GM12873 (cell line): Measurements from ENCODE around the gene AKNA.

Source experiments
- TF ChIP-seq, protein P1 (sequence below): IDR thresholded peaks from 2 replicates; pipeline ENCODE4 v1.5.1; 2012; ENCODE audit warnings: low read depth, mild to moderate bottlenecking, moderate library complexity, low read length, control low read depth; ENCODE audit not compliant: insufficient read depth; ENCODE audit errors: missing control alignments

AKNA gene

DNA sequence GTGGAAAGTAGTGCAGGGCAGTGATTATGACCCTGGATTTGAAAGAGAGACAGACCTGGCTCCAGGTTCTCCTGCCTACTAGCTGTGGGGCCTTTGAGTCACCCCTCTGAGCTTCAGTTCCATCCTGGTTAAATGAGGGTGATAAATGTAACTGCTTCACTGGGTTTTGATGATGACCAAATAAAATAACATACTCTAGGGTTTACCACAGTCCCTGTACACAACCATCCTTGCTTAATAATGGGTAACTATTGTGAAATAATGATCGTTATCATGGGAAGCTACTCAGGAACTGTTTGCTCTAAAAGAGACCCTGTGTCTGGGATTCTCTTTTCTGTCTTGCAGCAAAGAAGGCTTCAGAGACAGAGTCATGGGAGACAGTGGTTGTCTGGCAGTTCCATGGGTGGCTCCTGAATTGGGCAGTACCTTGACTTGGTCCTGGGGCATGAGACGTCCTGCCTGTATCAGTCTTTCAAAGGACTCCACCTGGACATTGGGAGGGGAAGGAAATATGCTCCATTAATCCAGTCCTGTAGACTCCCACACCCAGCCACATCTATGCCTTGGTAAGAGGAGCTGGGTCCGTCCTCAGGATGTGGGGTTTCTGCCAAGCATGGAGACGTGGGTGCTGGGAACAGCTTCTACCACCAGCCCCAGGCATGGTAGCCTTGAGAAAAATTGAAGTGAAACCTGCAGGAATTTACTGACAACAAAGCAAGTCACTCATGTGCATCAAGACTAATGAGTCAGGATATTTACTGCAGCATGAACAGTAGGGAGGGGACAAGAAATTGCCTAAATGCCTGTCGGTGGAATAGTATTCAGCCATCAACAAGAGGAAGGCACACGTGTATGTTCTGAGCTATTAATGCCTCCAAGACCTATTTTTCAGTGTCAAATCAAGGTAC, 23.4 kb downstream of the AKNA start:
- TF ChIP-seq, protein P1, sequence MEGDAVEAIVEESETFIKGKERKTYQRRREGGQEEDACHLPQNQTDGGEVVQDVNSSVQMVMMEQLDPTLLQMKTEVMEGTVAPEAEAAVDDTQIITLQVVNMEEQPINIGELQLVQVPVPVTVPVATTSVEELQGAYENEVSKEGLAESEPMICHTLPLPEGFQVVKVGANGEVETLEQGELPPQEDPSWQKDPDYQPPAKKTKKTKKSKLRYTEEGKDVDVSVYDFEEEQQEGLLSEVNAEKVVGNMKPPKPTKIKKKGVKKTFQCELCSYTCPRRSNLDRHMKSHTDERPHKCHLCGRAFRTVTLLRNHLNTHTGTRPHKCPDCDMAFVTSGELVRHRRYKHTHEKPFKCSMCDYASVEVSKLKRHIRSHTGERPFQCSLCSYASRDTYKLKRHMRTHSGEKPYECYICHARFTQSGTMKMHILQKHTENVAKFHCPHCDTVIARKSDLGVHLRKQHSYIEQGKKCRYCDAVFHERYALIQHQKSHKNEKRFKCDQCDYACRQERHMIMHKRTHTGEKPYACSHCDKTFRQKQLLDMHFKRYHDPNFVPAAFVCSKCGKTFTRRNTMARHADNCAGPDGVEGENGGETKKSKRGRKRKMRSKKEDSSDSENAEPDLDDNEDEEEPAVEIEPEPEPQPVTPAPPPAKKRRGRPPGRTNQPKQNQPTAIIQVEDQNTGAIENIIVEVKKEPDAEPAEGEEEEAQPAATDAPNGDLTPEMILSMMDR: no peak

DNA sequence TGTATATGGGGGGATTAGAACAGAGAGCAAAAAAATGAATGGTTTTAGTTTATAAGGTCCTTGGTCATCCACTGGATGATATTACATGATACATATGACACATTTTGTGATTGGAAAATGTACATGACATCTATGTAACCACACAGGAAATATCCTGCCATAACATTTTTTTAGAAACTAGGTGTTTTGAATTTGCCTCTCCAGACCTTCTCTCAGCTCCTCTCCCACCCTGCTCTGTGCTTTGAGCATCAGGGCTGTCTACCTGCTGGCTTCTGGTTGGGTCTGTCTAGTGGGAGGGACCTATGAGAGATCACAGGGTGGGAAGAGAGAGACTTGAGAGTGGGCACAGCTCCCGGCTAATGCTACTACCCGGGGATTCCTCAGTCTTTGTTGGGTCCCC, 24.4 kb downstream of the AKNA start:
- TF ChIP-seq, protein P1: no peak

DNA sequence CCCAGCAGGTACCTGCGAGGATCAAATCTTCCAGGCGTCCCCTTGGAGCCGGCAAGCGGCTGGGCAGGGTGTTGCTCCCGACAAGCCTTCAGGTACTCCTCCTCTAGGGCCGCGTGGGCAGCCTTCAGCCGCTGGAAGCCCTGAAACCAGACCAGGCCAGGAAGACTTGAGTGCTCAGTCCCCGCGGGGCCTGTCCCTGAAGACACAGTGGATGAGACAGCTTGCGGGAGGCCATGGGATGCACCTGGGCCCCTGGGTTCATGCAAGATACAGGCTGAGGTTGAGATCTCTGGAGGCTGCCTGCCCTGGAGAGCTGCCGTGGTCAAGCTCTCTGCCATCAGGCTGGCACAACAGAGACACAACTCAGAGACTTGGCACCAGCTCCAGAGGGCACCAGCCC, 25.4 kb downstream of the AKNA start:
- TF ChIP-seq, protein P1: no peak

DNA sequence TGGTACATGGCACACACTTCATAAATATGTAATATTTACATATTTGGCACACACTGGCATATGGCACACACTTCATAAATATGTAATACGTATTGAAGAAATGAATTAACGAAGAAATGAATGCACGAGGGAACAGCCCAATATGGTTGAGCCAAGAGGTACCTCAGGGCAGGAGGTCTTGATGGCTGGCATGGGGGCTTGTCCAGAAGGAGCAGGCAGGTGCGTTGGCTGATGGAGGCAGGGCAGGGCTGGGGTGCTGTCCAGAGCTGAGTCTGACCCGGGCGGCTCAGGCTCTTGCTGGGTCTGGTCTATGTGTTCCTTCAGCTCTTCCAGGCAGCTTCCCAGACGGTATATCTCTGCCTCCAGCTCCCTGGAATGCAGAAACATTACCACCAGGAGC, 26.2 kb downstream of the AKNA start:
- TF ChIP-seq, protein P1: no peak

DNA sequence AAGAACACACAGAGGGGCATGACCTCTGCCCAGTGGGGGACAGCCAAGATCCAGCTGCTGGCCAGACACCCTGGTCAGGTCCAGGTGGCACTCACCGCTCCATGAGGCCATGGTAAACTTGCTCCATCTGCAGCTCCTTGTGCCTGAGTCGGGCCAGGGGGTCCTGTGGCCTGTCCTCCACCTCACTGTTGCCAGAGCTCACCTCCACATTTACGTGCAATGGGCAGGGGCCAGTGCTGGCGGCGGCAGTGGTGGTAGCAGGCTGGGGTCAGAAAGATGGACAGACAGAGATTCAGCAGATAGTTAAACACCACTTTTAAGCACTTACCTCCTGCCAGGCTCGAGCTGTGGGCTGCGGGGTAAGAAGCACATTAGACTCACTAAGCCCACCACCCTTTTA, 28.0 kb downstream of the AKNA start:
- TF ChIP-seq, protein P1: no peak

DNA sequence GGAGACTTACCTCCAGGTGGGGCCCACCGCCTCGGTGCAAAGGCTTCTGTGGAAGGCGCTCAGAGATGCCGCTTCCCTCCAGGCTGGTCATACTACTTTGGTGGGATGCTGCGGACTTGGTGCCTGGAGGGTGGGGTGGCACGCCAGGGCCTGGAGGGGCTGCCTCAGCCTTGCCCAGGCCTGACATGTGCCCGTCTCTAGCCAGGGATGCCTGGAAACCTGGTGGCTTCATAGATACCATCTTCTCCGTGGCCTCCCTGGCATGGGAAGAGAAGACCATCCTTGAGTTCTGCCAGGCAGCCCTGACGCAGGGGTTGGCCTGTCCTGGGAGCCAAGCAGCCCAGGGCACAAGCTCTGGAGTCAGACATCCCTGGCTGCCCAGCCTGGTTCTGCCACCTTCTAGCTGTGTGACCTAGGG, 29.9 kb downstream of the AKNA start:
- TF ChIP-seq, protein P1: no peak

DNA sequence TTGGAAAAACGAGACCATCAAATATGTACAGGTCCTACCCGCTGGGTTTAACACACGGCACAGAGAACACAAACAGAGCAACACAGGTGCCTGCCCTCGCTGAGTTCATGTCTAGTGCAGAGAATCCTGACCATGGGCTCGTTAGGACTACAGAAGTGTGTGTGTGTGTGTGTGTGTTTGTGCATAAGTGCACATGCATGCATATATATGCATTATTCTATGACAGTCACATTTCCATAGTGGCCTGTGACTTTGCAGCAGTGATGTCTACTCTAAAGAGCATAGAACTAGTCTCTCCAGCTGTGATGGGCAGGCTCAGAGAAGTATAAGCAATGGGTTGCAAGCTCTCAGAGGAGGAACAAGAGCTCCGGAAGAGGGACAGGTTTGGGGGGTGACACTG, 30.4 kb downstream of the AKNA start:
- TF ChIP-seq, protein P1: no peak
